ENCODE measurements around the gene USP6NL.

USP6NL gene

GRCh38 chr10:11512596-11512995, 98.9 kb downstream of the USP6NL start:
- TF ChIP-seq CTCF (IDR thresholded peaks at IDR 0.05; ENCODE audit: borderline replicate concordance, control extremely low read depth, extremely low read depth, insufficient read depth, missing control alignments): no peak
- no peak for DNase-seq (ENCODE audit: low spot score)
- in situ Hi-C loops (cut with MboI; ENCODE audit: low sequenced_read_pairs, unreplicated experiment): loop anchor here (10.0 kb wide), 2 partner anchors 212 to 242 kb away; no protein-coding TSS in a partner anchor

- no peak for DNase-seq (ENCODE audit: low spot score)
- in situ Hi-C loops (cut with MboI; ENCODE audit: low sequenced_read_pairs, unreplicated experiment): loop anchor here (10.0 kb wide), 2 partner anchors 213 to 243 kb away; no protein-coding TSS in a partner anchor
- no peak for TF ChIP-seq CTCF (IDR thresholded peaks at IDR 0.05; ENCODE audit: borderline replicate concordance, control extremely low read depth, extremely low read depth, insufficient read depth, missing control alignments)
Observed at GRCh38 chr10:11511321-11511720, 100.1 kb downstream of the USP6NL start.

GRCh38 chr10:11510736-11511135, 100.7 kb downstream of the USP6NL start:
- in situ Hi-C loops (cut with MboI; ENCODE audit: low sequenced_read_pairs, unreplicated experiment): loop anchor here (10.0 kb wide), 2 partner anchors 214 to 244 kb away; no protein-coding TSS in a partner anchor
- DNase-seq (ENCODE audit: low spot score): no peak
- no peak for TF ChIP-seq CTCF (IDR thresholded peaks at IDR 0.05; ENCODE audit: borderline replicate concordance, control extremely low read depth, extremely low read depth, insufficient read depth, missing control alignments)

GRCh38 chr10:11510281-11510680, 101.2 kb downstream of the USP6NL start:
- no peak for DNase-seq (ENCODE audit: low spot score)
- in situ Hi-C loops (cut with MboI; ENCODE audit: low sequenced_read_pairs, unreplicated experiment): loop anchor here (10.0 kb wide), 2 partner anchors 215 to 245 kb away; no protein-coding TSS in a partner anchor
- TF ChIP-seq CTCF (IDR thresholded peaks at IDR 0.05; ENCODE audit: borderline replicate concordance, control extremely low read depth, extremely low read depth, insufficient read depth, missing control alignments): no peak

- no peak for DNase-seq (ENCODE audit: low spot score)
- no peak for TF ChIP-seq CTCF (IDR thresholded peaks at IDR 0.05; ENCODE audit: borderline replicate concordance, control extremely low read depth, extremely low read depth, insufficient read depth, missing control alignments)
- in situ Hi-C loops (cut with MboI; ENCODE audit: low sequenced_read_pairs, unreplicated experiment): no loop called here
Observed at GRCh38 chr10:11509036-11509435, 102.4 kb downstream of the USP6NL start.

- in situ Hi-C loops (cut with MboI; ENCODE audit: low sequenced_read_pairs, unreplicated experiment): no loop called here
- no peak for TF ChIP-seq CTCF (IDR thresholded peaks at IDR 0.05; ENCODE audit: borderline replicate concordance, control extremely low read depth, extremely low read depth, insufficient read depth, missing control alignments)
- no peak for DNase-seq (ENCODE audit: low spot score)
Observed at GRCh38 chr10:11506247-11506789, 105.1 kb downstream of the USP6NL start.
